Parathyroid adenoma (tissue), 2 donors: ENCODE results near the gene DOCK8.
A peak's percentile ranks its signal among the peaks of the same experiment; 100 is the strongest.

Source experiments
- H2AFZ ChIP-seq: fragments of 300-600 bp; sonication (generic); one replicate; pipeline ENCODE4 v1.7.0; 2017; ENCODE audit warnings: antibody characterized with exemption, mild to moderate bottlenecking
- H3K27ac ChIP-seq: fragments of 300-600 bp; sonication (generic); one replicate; pipeline ENCODE4 v1.7.0; 2017
- H3K27me3 ChIP-seq: fragments of 300-600 bp; sonication (generic); one replicate; pipeline ENCODE4 v1.7.0; 2017; ENCODE audit warnings: low read length; ENCODE audit not compliant: control insufficient read depth, insufficient read depth
- H3K36me3 ChIP-seq: fragments of 300-600 bp; sonication (generic); one replicate; pipeline ENCODE4 v1.7.0; 2017; ENCODE audit warnings: low read length; ENCODE audit not compliant: control insufficient read depth, insufficient read depth
- H3K4me1 ChIP-seq: fragments of 300-600 bp; sonication (generic); one replicate; pipeline ENCODE4 v1.7.0; 2017; ENCODE audit warnings: control low read depth
- H3K4me2 ChIP-seq: fragments of 300-600 bp; sonication (generic); one replicate; pipeline ENCODE4 v1.7.0; 2017; ENCODE audit warnings: low read length
- H3K4me3 ChIP-seq: fragments of 300-600 bp; sonication (generic); one replicate; pipeline ENCODE4 v1.7.0; 2017; ENCODE audit warnings: low read depth, low read length
- H3K79me2 ChIP-seq: fragments of 300-600 bp; sonication (generic); one replicate; pipeline ENCODE4 v1.7.0; 2017; ENCODE audit warnings: control low read depth
- H3K9ac ChIP-seq: fragments of 300-600 bp; sonication (generic); one replicate; pipeline ENCODE4 v1.7.0; 2017; ENCODE audit warnings: mild to moderate bottlenecking
- H3K9me3 ChIP-seq: fragments of 300-600 bp; sonication (generic); one replicate; pipeline ENCODE4 v1.7.0; 2017; ENCODE audit warnings: low read length; ENCODE audit not compliant: control insufficient read depth
- TF ChIP-seq, protein P1 (sequence below): fragments of 300-600 bp; sonication (generic); IDR thresholded peaks from one replicate; pipeline ENCODE4 v1.7.0; 2017; ENCODE audit warnings: antibody characterized with exemption, mild to moderate bottlenecking
- donor health status: primary hyperparathyroidism.

DOCK8 gene

DNA sequence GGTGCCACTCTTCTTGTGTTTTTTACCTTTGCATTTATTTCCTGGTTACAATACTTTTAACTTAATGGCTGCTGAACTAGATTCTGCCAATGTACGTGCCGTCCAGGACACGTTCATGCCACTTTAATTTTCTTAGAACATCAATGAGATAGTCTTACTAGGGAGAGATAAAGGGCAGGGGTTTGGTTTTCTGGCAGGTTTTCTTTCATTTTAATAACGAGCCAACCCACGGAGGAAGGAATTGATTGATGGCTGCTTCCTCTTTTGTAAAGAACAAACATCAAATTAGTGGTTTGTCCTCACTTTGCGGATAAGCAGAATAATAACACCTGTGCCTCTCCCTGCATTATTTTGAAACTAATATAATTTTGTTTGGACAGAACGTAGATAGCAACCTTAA, 135.7 kb downstream of the DOCK8 start:
- Histone ChIP-seq H3K27ac (no peak overlapping the region), H3K27me3 (no peaks in the 10 kb centered on the region), H3K36me3 (no peaks in the 10 kb centered on the region), H3K4me1 (no peaks in the 10 kb centered on the region), H3K9me3 (no peaks in the 10 kb centered on the region), H3K4me2 (no peak overlapping the region), H3K79me2 (no peaks in the 10 kb centered on the region), H3K4me3 (no peak overlapping the region), H3K9ac (no peak overlapping the region), H2AFZ (no peak overlapping the region)
- TF ChIP-seq, protein P1, sequence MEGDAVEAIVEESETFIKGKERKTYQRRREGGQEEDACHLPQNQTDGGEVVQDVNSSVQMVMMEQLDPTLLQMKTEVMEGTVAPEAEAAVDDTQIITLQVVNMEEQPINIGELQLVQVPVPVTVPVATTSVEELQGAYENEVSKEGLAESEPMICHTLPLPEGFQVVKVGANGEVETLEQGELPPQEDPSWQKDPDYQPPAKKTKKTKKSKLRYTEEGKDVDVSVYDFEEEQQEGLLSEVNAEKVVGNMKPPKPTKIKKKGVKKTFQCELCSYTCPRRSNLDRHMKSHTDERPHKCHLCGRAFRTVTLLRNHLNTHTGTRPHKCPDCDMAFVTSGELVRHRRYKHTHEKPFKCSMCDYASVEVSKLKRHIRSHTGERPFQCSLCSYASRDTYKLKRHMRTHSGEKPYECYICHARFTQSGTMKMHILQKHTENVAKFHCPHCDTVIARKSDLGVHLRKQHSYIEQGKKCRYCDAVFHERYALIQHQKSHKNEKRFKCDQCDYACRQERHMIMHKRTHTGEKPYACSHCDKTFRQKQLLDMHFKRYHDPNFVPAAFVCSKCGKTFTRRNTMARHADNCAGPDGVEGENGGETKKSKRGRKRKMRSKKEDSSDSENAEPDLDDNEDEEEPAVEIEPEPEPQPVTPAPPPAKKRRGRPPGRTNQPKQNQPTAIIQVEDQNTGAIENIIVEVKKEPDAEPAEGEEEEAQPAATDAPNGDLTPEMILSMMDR, result no peak

GRCh38 chr9:351916-352315, 137.3 kb downstream of the DOCK8 start:
- H3K9ac ChIP-seq, result no peak overlapping the region
- no peaks in the 10 kb centered on the region for H3K9me3 ChIP-seq
- no peaks in the 10 kb centered on the region for H3K36me3 ChIP-seq
- H3K4me3 ChIP-seq, result no peak overlapping the region
- no peaks in the 10 kb centered on the region for H3K27me3 ChIP-seq
- no peaks in the 10 kb centered on the region for H3K79me2 ChIP-seq
- H3K27ac ChIP-seq, result no peak overlapping the region
- H2AFZ ChIP-seq, result no peak overlapping the region
- TF ChIP-seq, protein P1, result no peak
- H3K4me1 ChIP-seq, result no peaks in the 10 kb centered on the region
- no peak overlapping the region for H3K4me2 ChIP-seq

GRCh38 chr9:353077-353476, 138.4 kb downstream of the DOCK8 start:
- Histone ChIP-seq H3K36me3 (no peaks in the 10 kb centered on the region), H3K4me3 (no peak overlapping the region), H3K4me1 (no peaks in the 10 kb centered on the region), H2AFZ (peak overlapping the region; percentile 14), H3K27me3 (no peaks in the 10 kb centered on the region), H3K9me3 (no peaks in the 10 kb centered on the region), H3K4me2 (no peak overlapping the region), H3K79me2 (no peaks in the 10 kb centered on the region), H3K9ac (no peak overlapping the region), H3K27ac (no peak overlapping the region)
- TF ChIP-seq, protein P1, result no peak

GRCh38 chr9:354453-354852, 139.8 kb downstream of the DOCK8 start:
- Histone ChIP-seq H3K27ac (no peak overlapping the region), H2AFZ (no peak overlapping the region), H3K79me2 (no peaks in the 10 kb centered on the region), H3K27me3 (no peaks in the 10 kb centered on the region), H3K9ac (no peak overlapping the region), H3K4me3 (no peak overlapping the region), H3K4me2 (no peak overlapping the region), H3K9me3 (no peaks in the 10 kb centered on the region), H3K36me3 (no peaks in the 10 kb centered on the region), H3K4me1 (no peaks in the 10 kb centered on the region)
- TF ChIP-seq, protein P1, result no peak

DNA sequence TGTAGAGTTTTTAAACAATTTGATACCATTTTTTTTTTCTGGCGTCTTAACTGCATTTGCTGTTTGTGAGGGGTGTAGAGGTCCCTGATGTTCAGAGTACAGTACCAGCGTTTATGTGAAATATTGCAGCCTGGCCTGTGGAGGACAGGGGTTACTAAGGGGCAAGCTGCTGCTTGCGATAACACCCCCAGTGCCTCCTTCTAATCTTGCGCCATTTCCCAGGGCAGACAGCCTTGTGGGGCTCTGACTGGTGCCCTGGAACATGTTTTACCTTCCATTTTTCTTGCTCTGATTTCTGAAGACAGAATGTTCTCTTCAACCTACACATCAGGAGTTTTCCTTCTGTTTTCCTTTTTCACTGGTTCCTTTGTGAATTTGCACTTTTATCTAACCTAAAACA, 142.9 kb downstream of the DOCK8 start:
- H3K4me3 ChIP-seq, result no peak overlapping the region
- H2AFZ ChIP-seq, result no peak overlapping the region
- no peaks in the 10 kb centered on the region for H3K27me3 ChIP-seq
- no peaks in the 10 kb centered on the region for H3K36me3 ChIP-seq
- no peak overlapping the region for H3K9ac ChIP-seq
- TF ChIP-seq, protein P1, result no peak
- H3K9me3 ChIP-seq, result no peaks in the 10 kb centered on the region
- H3K79me2 ChIP-seq, result no peaks in the 10 kb centered on the region
- no peak overlapping the region for H3K27ac ChIP-seq
- H3K4me1 ChIP-seq, result no peaks in the 10 kb centered on the region
- H3K4me2 ChIP-seq, result no peak overlapping the region
